NCI-H2227 (cell line): ENCODE results near the gene EXOC3.

ENCODE experiments used
- DNase-seq: peaks from one replicate; lab custom pipeline; 2025; ENCODE audit not compliant: unreplicated experiment; lab: John Stamatoyannopoulos, UW

Gene EXOC3

DNA sequence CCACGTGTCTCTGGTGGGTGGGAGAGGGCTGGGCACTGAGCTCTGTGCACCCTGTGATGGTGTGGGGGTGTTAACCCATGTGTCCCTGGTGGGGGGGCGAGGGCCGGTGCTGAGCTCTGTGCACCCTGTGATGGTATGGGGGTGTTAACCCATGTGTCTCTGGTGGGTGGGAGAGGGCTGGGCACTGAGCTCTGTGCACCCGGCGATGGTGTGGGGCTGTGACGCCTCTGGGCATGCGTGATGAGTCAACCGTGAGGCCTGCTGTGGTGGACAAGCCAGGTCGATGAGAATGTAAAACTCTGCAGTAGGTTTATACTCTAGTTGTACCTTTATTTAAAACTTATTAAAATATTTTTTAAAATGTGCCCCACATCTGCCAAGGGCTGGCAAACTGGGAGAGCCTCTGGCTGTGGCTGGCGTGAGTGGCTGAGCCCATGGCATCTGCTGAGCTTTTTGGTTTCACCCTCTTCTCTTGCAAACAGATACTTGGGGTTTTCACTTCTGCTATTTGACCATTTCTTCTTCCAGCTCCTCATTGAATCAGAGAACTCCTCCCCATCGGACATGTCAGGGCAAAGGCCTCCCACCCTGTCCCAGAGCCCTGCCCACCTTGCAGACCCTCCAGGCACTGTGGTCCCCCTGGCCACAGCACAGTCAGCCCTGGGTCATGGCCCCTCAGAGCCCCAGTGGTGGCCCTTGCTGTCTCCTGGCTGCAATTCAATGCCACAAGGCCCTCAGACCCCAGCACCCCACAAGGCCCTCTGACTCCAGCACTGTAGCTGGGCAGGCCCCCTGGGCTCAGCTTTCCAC, 18.5 kb upstream of the EXOC3 start:
- no peak for DNase-seq

- DNase-seq = no peak
Observed at GRCh38 chr5:425714-426113, 17.3 kb upstream of the EXOC3 start.

- DNase-seq = no peak
Observed at GRCh38 chr5:426392-426976, 16.5 kb upstream of the EXOC3 start.

GRCh38 chr5:427415-428087, 15.4 kb upstream of the EXOC3 start:
- DNase-seq = no peak

DNA sequence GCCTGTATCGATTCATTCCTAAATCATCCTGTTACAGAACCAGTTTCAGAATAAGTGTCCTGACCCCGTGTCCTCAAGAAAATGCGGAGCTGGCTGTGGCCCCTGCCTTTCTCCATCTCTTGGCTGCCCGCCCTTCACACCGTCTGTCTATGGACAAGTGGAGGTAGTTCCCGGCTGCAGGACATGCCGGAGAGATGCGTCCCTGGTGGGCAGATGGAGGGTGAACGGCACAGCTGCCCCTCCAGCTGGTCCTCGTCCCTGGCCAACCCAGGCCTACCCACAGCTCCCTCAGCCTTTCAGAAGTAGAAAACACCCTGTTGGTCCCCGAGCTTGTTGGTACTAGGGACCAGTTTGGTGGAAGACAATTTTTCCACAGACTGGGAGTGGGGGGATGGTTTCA, 14.8 kb upstream of the EXOC3 start:
- no peak for DNase-seq

GRCh38 chr5:428754-429452, 14.1 kb upstream of the EXOC3 start:
- no peak for DNase-seq

GRCh38 chr5:429453-430188, 13.4 kb upstream of the EXOC3 start:
- no peak for DNase-seq

DNA sequence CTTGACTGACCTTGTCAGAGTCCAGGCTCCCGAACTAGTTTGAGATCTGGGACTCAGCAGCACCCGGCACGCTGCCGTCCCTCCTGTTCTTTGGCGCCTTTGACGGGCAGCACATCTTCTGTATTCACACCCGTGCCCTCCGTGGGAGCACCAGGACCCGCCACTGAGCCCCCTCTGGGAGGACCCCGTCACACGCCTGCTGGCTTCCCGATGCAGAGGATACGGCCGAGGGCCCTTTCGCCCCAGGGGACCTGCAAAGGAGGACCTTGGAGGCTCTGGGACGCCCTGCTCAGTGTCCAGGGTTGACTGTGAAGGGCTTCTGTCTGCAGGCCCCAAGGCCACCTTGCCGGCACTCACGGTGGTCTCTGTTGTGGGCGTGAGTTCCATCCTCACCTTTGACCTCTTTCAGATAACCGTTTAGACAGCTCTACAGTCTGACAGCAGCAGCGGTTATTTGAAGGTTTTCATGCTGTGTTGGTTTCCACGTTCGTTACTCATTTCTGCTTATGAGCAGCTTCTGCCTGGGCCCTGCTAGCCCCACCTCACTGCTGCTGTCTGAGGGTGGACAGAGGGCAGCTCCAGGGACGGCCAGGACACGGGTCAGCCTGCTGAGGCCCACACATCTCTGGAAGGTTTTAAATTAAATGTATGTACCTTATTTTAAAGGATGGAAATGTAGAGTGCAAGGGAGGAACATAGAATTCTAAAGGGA, 12.6 kb upstream of the EXOC3 start:
- no peak for DNase-seq

- DNase-seq = peak; percentile 49
Observed at GRCh38 chr5:431001-431710, 11.8 kb upstream of the EXOC3 start.

DNA sequence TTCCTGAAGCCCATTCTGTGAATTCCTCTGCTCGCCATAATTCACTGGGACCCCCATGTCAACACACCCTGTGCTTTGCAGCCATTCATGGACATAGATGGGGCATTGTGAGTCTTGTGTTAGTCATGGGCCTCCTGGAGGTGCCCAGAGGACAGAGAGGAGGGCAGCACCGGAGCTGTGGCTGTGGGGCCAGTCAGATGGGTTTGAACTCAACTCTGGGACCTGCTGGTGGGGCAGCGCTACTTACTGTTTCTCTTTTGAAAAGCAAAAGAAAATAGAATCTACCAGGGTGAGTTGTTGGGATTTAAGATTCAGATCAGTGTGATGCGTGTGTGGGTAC, 11.3 kb upstream of the EXOC3 start:
- DNase-seq = no peak

DNA sequence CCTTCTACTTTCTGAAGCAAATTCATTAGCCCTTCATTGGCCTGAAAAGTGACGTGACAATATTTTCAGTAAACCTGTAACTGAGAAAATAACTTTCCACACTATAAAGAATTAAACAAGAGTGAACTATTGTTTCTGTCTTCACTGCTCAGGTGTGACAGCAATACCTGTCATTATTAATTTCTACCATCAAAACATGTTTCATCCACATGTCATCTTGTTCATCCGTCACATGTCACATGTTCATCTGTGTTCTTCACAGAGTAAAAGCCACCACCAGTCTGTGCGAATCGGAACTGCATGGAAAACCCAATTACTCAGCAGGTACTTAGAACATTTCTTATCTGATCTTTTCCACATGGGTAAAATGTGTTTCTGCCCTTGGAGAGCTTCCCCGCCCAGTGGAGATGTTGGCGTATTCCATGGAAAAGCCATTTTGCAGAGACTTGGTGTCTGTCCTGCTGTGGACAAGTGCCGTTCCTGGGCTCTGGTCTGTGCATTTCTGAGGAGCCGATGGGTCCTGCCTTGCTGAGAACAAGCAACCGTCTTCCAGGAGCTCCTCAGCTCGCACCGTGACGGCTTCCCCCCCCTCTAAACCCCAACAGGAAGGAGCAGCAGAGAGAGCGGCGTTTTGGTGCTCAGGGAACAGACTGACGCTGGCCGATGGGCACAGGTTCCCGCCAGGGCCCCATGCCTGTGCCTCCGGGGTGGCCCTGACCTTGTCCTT, 10.6 kb upstream of the EXOC3 start:
- DNase-seq = no peak

- DNase-seq = no peak
Observed at GRCh38 chr5:432928-433791, 9.8 kb upstream of the EXOC3 start.

DNA sequence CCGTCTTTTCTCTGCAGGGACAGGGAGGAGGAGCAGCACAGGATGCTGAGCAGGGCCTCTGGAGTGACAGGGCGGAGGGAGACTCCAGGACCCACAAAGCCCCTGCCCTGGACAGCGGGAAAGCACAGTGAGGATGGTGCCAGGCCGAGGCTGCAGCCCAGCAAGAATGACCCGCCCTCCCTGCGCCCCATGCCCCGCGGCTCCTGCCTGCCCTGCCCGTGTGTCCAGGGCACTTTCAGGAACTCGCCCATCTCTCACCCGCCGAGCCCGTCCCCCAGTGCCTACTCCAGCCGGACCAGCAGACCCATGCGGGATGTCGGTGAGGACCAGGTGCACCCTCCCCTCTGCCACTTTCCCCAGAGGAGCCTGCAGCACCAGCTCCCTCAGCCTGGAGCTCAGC, 9.1 kb upstream of the EXOC3 start:
- no peak for DNase-seq

DNA sequence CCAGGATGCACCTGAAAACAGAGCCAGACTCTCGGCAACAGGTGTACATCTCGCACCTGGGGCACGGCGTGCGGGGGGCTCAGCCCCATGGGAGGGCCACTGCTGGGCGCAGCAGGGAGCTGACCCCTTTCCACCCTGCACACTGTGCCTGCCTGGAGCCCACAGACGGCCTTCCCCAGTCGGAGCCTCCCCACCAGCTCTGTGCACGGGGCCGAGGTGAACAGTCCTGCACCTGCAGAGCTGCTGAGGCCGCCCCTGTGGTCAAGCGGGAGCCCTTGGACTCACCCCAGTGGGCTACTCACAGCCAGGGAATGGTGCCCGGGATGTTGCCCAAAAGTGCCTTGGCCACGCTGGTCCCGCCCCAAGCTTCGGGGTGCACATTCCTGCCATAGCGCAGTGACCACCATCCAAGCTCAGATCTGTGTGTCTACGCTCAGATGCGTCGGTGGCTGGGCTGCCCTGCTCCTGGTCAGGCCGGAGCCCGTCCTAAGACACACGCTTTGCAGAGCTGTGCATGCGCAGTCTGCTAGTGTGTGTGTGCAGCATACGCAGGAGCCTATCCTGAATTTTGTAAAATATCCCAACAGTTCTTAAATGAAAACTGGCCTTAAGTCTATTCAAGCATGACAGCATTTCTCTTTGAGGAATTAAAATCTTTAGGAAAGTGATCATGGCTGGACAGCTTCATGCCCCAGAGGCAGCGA, 8.4 kb upstream of the EXOC3 start:
- no peak for DNase-seq

DNA sequence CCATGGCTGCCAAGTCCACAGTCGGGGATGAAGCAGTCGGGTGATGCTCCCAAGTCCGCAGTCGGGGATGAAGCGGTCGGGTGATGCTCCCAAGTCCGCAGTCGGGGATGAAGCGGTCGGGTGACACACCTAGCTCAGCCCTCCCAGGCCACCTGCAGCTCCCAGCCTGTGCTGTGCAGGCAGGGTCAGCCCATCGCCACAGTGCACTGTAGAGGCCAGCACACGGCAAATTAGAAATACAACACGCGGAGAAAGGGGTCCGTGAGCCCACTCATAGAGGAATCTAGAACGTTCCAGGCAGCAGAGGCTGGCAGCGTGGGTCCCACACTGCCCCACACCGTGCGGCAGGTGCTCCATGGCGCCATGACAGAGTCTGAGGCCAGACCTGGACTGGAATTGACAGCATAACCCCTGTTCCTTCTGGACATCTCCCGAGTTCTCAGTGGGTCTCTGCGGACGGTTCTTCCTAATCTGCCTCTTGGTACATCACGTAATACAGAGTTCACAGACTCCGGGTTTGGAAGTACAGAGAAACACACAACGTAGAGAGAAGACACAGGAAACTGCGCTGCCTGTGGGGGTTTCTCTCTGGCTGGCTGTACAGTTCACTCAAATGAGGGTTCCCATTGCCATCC, 7.7 kb upstream of the EXOC3 start:
- no peak for DNase-seq

DNA sequence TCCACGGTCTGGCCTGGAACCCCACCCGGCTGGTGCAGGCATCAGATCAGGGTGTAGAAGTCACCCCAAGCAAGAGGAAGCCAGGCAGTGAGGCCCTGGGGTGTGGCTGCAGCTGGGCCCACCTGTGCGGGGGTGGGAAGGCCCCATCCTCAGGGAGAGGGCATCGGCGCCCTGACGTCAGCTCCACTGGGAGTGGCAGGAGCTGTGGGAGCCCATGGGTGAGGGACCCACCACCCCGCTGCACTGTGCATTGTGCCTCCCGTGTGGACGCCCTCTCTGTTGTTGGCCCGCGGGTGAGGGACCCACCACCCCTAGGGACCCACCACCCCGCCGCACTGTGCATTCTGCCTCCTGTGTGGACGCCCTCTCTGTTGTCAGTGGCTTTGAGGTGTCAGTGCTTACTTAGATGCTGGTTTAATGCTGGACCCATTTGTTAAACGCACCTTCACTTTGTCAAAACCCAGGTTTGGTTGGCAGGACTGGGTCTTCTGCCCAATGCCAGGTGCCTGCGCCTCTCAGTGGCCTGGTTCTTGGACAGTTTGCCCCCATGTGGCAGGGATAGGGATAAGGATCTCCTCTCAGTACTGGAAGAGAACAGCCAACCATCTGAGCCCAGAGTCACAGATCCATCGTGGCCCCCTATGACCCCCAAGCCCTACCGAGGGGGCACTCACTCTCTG, 6.9 kb upstream of the EXOC3 start:
- no peak for DNase-seq

- no peak for DNase-seq
Observed at GRCh38 chr5:436641-436975, 6.4 kb upstream of the EXOC3 start.
